Measurements from ENCODE around the gene PAK6.

PAK6 gene

GRCh38 chr15:40229316-40229715 is 9.5 kb upstream of the PAK6 start:
- Histone ChIP-seq H3K27ac (ENCODE audit: insufficient read depth, low read depth, low read length, poor library complexity, severe bottlenecking) (no peak overlapping the region), H3K27me3 (ENCODE audit: control insufficient read depth, insufficient read depth, low read length, poor library complexity, severe bottlenecking) (no peaks in the 10 kb centered on the region), H3K36me3 (ENCODE audit: control insufficient read depth, insufficient read depth, low read length) (peaks cover 12% of the 10 kb centered on the region), H3K9me3 (ENCODE audit: control insufficient read depth, low read length) (no peaks in the 10 kb centered on the region), H3K4me3 (ENCODE audit: insufficient read depth, low read depth, low read length) (no peak overlapping the region), H3K4me1 (ENCODE audit: control insufficient read depth, insufficient read depth, low read length) (no peaks in the 10 kb centered on the region)
- 91 to 94% methylated on average over 5 of the region's 5 CpGs for WGBS, 2 experiments

- Histone ChIP-seq H3K27me3 (ENCODE audit: control insufficient read depth, insufficient read depth, low read length, poor library complexity, severe bottlenecking) (no peaks in the 10 kb centered on the region), H3K4me3 (ENCODE audit: insufficient read depth, low read depth, low read length) (no peak overlapping the region), H3K4me1 (ENCODE audit: control insufficient read depth, insufficient read depth, low read length) (no peaks in the 10 kb centered on the region), H3K9me3 (ENCODE audit: control insufficient read depth, low read length) (no peaks in the 10 kb centered on the region), H3K27ac (ENCODE audit: insufficient read depth, low read depth, low read length, poor library complexity, severe bottlenecking) (no peak overlapping the region), H3K36me3 (ENCODE audit: control insufficient read depth, insufficient read depth, low read length) (peaks cover 12% of the 10 kb centered on the region)
- 100% methylated on average over 1 of the region's 1 CpG for WGBS, 2 experiments
Measured at GRCh38 chr15:40229956-40230355, 8.9 kb upstream of the PAK6 start.

- no peaks in the 10 kb centered on the region for H3K27me3 ChIP-seq (ENCODE audit: control insufficient read depth, insufficient read depth, low read length, poor library complexity, severe bottlenecking)
- WGBS, 2 experiments, result 78 to 81% methylated on average over 7 of the region's 7 CpGs
- no peaks in the 10 kb centered on the region for H3K9me3 ChIP-seq (ENCODE audit: control insufficient read depth, low read length)
- no peaks in the 10 kb centered on the region for H3K4me1 ChIP-seq (ENCODE audit: control insufficient read depth, insufficient read depth, low read length)
- no peak overlapping the region for H3K4me3 ChIP-seq (ENCODE audit: insufficient read depth, low read depth, low read length)
- H3K36me3 ChIP-seq (ENCODE audit: control insufficient read depth, insufficient read depth, low read length), result peaks cover 12% of the 10 kb centered on the region
- no peak overlapping the region for H3K27ac ChIP-seq (ENCODE audit: insufficient read depth, low read depth, low read length, poor library complexity, severe bottlenecking)
Measured at GRCh38 chr15:40232625-40233070, 6.2 kb upstream of the PAK6 start.

- Histone ChIP-seq H3K27me3 (ENCODE audit: control insufficient read depth, insufficient read depth, low read length, poor library complexity, severe bottlenecking) (peaks cover 12% of the 10 kb centered on the region), H3K4me3 (ENCODE audit: insufficient read depth, low read depth, low read length) (no peak overlapping the region), H3K9me3 (ENCODE audit: control insufficient read depth, low read length) (no peaks in the 10 kb centered on the region), H3K4me1 (ENCODE audit: control insufficient read depth, insufficient read depth, low read length) (peaks cover 6% of the 10 kb centered on the region), H3K27ac (ENCODE audit: insufficient read depth, low read depth, low read length, poor library complexity, severe bottlenecking) (no peak overlapping the region), H3K36me3 (ENCODE audit: control insufficient read depth, insufficient read depth, low read length) (peaks cover 9% of the 10 kb centered on the region)
- 93 to 94% methylated on average over 10 to 11 of the region's 11 CpGs for WGBS, 2 experiments
Measured at GRCh38 chr15:40233727-40234577, 4.9 kb upstream of the PAK6 start.

- peaks cover 20% of the 10 kb centered on the region for H3K27me3 ChIP-seq (ENCODE audit: control insufficient read depth, insufficient read depth, low read length, poor library complexity, severe bottlenecking)
- 70 to 77% methylated on average over 4 of the region's 4 CpGs for WGBS, 2 experiments
- H3K9me3 ChIP-seq (ENCODE audit: control insufficient read depth, low read length), result no peaks in the 10 kb centered on the region
- H3K36me3 ChIP-seq (ENCODE audit: control insufficient read depth, insufficient read depth, low read length), result peaks cover 2% of the 10 kb centered on the region
- H3K4me3 ChIP-seq (ENCODE audit: insufficient read depth, low read depth, low read length), result no peak overlapping the region
- peaks cover 13% of the 10 kb centered on the region for H3K4me1 ChIP-seq (ENCODE audit: control insufficient read depth, insufficient read depth, low read length)
- H3K27ac ChIP-seq (ENCODE audit: insufficient read depth, low read depth, low read length, poor library complexity, severe bottlenecking), result no peak overlapping the region
Measured at GRCh38 chr15:40234783-40235182, 4.1 kb upstream of the PAK6 start.

GRCh38 chr15:40235201-40235885 is 3.5 kb upstream of the PAK6 start:
- Histone ChIP-seq H3K4me1 (ENCODE audit: control insufficient read depth, insufficient read depth, low read length) (peaks cover 17% of the 10 kb centered on the region), H3K36me3 (ENCODE audit: control insufficient read depth, insufficient read depth, low read length) (no peaks in the 10 kb centered on the region), H3K27ac (ENCODE audit: insufficient read depth, low read depth, low read length, poor library complexity, severe bottlenecking) (no peak overlapping the region), H3K4me3 (ENCODE audit: insufficient read depth, low read depth, low read length) (no peak overlapping the region), H3K9me3 (ENCODE audit: control insufficient read depth, low read length) (no peaks in the 10 kb centered on the region), H3K27me3 (ENCODE audit: control insufficient read depth, insufficient read depth, low read length, poor library complexity, severe bottlenecking) (peaks cover 20% of the 10 kb centered on the region)
- 83 to 91% methylated on average over 4 of the region's 4 CpGs for WGBS, 2 experiments

GRCh38 chr15:40239404-40239692 is 485 bp downstream of the PAK6 start:
- 39 to 45% methylated on average over 5 of the region's 5 CpGs for WGBS, 2 experiments
- Histone ChIP-seq H3K36me3 (ENCODE audit: control insufficient read depth, insufficient read depth, low read length) (no peaks in the 10 kb centered on the region), H3K4me3 (ENCODE audit: insufficient read depth, low read depth, low read length) (no peak overlapping the region), H3K4me1 (ENCODE audit: control insufficient read depth, insufficient read depth, low read length) (peaks cover 17% of the 10 kb centered on the region), H3K27me3 (ENCODE audit: control insufficient read depth, insufficient read depth, low read length, poor library complexity, severe bottlenecking) (peaks cover 20% of the 10 kb centered on the region), H3K9me3 (ENCODE audit: control insufficient read depth, low read length) (no peaks in the 10 kb centered on the region), H3K27ac (ENCODE audit: insufficient read depth, low read depth, low read length, poor library complexity, severe bottlenecking) (no peak overlapping the region)

GRCh38 chr15:40239693-40240618 is 1.1 kb downstream of the PAK6 start:
- WGBS, 2 experiments, result 86 to 88% methylated on average over 19 of the region's 19 CpGs
- Histone ChIP-seq H3K27ac (ENCODE audit: insufficient read depth, low read depth, low read length, poor library complexity, severe bottlenecking) (no peak overlapping the region), H3K36me3 (ENCODE audit: control insufficient read depth, insufficient read depth, low read length) (no peaks in the 10 kb centered on the region), H3K4me3 (ENCODE audit: insufficient read depth, low read depth, low read length) (no peak overlapping the region), H3K27me3 (ENCODE audit: control insufficient read depth, insufficient read depth, low read length, poor library complexity, severe bottlenecking) (peaks cover 20% of the 10 kb centered on the region), H3K9me3 (ENCODE audit: control insufficient read depth, low read length) (no peaks in the 10 kb centered on the region), H3K4me1 (ENCODE audit: control insufficient read depth, insufficient read depth, low read length) (peaks cover 17% of the 10 kb centered on the region)

- peaks cover 17% of the 10 kb centered on the region for H3K4me1 ChIP-seq (ENCODE audit: control insufficient read depth, insufficient read depth, low read length)
- no peak overlapping the region for H3K27ac ChIP-seq (ENCODE audit: insufficient read depth, low read depth, low read length, poor library complexity, severe bottlenecking)
- H3K4me3 ChIP-seq (ENCODE audit: insufficient read depth, low read depth, low read length), result no peak overlapping the region
- H3K27me3 ChIP-seq (ENCODE audit: control insufficient read depth, insufficient read depth, low read length, poor library complexity, severe bottlenecking), result peaks cover 20% of the 10 kb centered on the region
- 91 to 93% methylated on average over 10 of the region's 10 CpGs for WGBS, 2 experiments
- H3K36me3 ChIP-seq (ENCODE audit: control insufficient read depth, insufficient read depth, low read length), result no peaks in the 10 kb centered on the region
- H3K9me3 ChIP-seq (ENCODE audit: control insufficient read depth, low read length), result no peaks in the 10 kb centered on the region
Measured at GRCh38 chr15:40240619-40241221, 1.9 kb downstream of the PAK6 start.
